ENCODE data around the gene SLIT3. TPM values are rescaled to one million over a fixed set of nuclear protein-coding genes. Genes with fewer than 3 reads are reported as not detected.

Gene SLIT3
- total RNA-seq, 1 donor from 2014 or later = 70.0 TPM

DNA sequence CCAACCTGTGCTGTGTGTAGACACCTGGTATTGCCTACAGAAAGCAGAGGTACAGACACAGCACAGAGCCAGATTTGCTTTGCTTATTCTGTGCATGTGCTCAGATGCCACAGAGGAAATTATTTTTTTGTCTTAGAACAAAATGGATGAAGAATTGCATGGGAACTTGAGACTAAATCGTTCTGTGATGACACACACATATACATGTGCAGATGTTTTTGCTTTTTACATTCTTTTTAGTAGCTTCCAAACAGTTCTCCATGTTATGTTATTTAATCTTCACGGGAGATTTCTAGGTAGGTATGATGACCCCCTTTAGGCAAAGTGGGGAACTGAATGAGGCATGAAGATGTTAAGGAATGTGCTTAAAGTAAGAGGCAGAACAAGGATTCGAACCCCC is 500.2 kb downstream of the SLIT3 start:
- Histone ChIP-seq H3K4me1 (no peaks in the 10 kb centered on the region), H3K27ac (no peak overlapping the region), H3K9me3 (no peaks in the 10 kb centered on the region), H3K36me3 (no peaks in the 10 kb centered on the region), H3K27me3 (no peaks in the 10 kb centered on the region), H3K4me3 (no peak overlapping the region)
- intact Hi-C loops (cut with DNase I) = no loop called here
- no peak for ATAC-seq
- TF ChIP-seq, protein P1, sequence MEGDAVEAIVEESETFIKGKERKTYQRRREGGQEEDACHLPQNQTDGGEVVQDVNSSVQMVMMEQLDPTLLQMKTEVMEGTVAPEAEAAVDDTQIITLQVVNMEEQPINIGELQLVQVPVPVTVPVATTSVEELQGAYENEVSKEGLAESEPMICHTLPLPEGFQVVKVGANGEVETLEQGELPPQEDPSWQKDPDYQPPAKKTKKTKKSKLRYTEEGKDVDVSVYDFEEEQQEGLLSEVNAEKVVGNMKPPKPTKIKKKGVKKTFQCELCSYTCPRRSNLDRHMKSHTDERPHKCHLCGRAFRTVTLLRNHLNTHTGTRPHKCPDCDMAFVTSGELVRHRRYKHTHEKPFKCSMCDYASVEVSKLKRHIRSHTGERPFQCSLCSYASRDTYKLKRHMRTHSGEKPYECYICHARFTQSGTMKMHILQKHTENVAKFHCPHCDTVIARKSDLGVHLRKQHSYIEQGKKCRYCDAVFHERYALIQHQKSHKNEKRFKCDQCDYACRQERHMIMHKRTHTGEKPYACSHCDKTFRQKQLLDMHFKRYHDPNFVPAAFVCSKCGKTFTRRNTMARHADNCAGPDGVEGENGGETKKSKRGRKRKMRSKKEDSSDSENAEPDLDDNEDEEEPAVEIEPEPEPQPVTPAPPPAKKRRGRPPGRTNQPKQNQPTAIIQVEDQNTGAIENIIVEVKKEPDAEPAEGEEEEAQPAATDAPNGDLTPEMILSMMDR (IDR thresholded peaks at IDR 0.05) = no peak
- DNase-seq = no peak

DNA sequence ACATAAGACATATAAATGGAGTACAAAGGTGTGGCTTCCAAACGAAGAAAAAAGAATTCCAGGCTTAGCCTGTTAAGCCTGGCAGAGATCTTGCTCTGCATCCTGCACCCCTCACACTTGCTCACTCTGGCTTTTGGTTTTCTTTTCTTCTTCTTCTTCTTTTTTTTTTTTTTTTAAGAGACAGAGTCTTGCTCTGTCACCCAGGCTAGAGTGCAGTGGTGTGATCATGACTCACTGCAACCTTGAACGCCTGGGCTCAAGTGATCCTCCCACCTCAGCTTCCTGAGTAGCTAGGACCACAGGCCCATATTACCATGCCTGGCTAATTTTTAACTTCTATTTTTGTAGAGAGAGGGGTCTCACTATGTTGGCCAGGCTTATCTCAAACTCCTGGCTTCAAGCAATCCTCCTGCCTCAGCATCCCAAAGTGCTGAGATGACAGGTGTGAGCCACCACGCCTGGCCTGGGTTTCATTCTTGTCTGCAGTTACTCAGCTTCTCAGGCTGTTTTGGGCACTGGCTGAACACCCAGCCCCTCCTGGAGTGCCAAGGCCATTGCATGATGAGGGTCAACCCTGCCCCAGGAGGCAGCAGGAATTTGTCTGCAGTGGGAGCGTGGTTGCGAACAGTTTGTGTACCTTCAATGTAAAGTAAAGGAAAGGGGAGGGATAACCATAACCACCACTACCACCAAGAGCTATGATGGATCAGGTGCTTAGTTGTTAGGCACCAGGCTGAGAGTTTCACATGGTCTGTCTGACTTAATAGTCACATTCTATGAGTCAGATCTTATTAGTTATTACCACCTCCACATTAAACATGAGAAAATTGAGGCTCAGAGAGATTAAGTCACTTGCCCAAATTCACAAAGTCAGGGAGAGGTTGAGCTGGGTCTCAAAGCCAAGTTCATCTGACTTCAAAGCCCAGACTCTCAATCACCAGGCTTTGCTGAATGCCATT is 502.6 kb downstream of the SLIT3 start:
- Histone ChIP-seq H3K36me3 (no peaks in the 10 kb centered on the region), H3K27ac (no peak overlapping the region), H3K9me3 (no peaks in the 10 kb centered on the region), H3K4me1 (no peaks in the 10 kb centered on the region), H3K4me3 (no peak overlapping the region), H3K27me3 (no peaks in the 10 kb centered on the region)
- intact Hi-C loops (cut with DNase I) = no loop called here
- ATAC-seq (no peak), DNase-seq (no peak)
- TF ChIP-seq, protein P1 (IDR thresholded peaks at IDR 0.05) = no peak

DNA sequence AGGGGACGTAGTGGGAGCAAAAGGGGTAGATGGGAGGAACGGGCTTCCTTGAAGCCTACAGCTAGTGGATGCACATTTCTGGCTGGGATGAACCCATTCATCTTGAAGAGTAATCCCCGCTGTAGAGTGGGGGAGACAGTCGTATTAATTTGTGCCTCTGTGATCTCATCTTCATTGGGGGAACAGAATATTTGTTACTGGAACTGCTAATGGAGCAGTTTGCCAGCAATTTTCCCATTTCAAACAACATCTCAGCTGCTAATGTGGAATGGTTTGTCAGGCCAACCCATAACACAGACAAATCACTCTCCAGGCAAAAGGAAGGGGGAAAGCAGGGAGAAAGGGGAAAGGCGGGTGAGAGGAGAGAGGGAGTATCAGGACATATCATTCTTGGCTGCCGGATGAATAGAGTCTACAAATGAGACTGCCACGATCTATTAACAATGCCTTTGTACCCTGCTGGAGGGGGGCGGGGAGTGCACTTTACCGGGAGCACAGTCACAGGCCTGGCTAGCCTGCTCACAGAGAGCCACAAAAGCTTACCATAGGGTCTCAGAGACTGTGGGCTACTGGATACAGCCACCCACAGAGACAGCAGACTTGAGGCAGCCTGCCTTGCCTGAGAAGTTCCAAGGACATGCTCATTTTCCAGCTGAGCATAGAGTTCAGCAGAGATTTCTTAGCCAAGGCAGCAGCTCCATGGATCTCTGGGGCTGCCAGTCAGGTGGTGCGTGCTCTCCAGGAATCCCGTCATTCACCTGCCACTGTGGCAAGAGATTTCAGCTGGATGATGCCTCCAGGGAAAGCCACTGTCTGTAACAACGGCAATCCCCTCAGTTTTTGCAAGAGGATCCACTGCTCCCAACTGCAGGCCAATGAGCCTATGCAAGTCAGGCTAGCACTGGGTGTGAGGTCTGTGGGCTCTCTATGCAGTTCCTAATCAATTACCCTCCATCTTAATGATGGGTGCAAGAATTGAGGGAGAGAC is 504.1 kb downstream of the SLIT3 start:
- H3K4me1 ChIP-seq = peaks cover 4% of the 10 kb centered on the region
- H3K27me3 ChIP-seq = no peaks in the 10 kb centered on the region
- H3K36me3 ChIP-seq = no peaks in the 10 kb centered on the region
- no peak overlapping the region for H3K27ac ChIP-seq
- intact Hi-C loops (cut with DNase I) = no loop called here
- no peak overlapping the region for H3K4me3 ChIP-seq
- DNase-seq (no peak), ATAC-seq (no peak)
- TF ChIP-seq, protein P1 (IDR thresholded peaks at IDR 0.05) = no peak
- H3K9me3 ChIP-seq = no peaks in the 10 kb centered on the region

DNA sequence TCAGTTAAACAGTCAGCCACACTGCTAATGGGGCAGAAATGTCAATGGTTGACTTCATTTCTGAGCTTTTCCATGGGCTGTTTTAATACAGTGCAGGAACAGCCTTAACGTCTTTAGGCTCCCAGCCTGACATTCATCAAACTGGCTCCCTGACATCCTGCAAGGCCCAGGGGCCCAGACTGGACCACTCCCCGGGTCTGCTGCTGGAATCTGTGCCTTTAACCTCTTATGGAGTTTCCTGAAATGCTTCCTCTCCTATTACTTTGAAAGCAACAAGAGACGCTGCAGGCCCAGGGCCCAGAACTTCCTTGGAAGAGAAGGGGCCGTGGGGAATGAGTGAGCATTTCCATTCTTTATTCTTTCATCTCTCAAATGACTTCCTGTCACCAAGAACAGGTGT is 504.9 kb downstream of the SLIT3 start:
- Histone ChIP-seq H3K9me3 (no peaks in the 10 kb centered on the region), H3K4me1 (peaks cover 4% of the 10 kb centered on the region), H3K27ac (no peak overlapping the region), H3K36me3 (no peaks in the 10 kb centered on the region), H3K27me3 (no peaks in the 10 kb centered on the region), H3K4me3 (no peak overlapping the region)
- DNase-seq (no peak), ATAC-seq (no peak)
- intact Hi-C loops (cut with DNase I) = no loop called here
- TF ChIP-seq, protein P1 (IDR thresholded peaks at IDR 0.05) = no peak

DNA sequence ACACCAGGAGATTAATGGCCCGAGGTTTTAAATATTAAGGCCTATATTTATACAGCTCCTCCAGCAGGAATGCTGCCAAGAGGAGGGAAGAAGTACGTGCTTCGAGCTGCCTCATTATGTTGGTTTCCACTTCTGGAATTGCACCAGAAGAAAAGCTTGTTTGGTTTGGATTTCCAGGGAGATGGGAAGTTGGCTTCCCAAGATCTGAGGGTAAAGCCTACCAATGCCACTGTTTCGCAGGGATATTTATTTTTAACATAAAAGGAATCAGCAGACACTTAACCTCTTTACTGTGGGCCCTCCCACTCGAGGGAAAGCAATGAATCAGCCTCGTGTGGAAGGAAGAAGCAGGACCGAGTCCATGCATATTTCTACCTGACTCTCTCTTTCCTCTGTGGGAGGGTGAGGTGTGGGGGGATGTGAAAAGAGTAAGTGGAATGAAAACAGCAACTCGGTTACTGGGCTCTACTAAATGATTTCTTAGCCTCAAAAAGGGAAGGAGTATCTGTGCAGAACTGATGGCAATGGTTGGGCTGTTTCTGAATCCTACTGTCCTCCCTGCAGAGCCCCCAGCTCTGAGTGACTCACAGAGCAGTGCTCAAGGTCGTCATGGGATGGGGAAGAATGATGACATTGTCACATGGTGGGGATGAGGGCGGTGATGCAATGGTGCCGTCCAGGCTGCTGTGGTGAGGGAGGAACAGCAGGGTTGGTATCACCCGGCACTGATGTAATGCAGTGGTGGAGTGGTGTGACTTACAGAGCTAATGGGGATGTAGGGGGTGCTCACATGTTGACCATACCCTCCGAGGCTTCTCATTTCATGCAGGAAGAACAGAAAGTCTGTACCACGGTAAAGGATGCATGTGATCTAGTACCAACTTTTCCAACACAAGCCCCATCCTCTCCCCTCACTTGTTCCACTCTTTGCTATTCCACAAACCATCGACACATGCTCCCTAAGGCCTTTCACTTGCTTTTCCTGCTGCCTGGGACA is 506.8 kb downstream of the SLIT3 start:
- Histone ChIP-seq H3K4me3 (no peak overlapping the region), H3K9me3 (no peaks in the 10 kb centered on the region), H3K27ac (no peak overlapping the region), H3K36me3 (no peaks in the 10 kb centered on the region), H3K4me1 (peaks cover 4% of the 10 kb centered on the region), H3K27me3 (no peaks in the 10 kb centered on the region)
- ATAC-seq (peak; percentile 85), DNase-seq (peak; percentile 78)
- intact Hi-C loops (cut with DNase I) = no loop called here
- TF ChIP-seq, protein P1 (IDR thresholded peaks at IDR 0.05) = no peak

Data from upper lobe of right lung (tissue), 1 donor.